Measurements from ENCODE around the gene TRMT112.
"Not testable (repeated sequence)": the region's sequence is repeated elsewhere in the genome, so short reads cannot be mapped to it uniquely, and the experiment has no call there.

The TRMT112 gene

GRCh38 chr11:64330888-64331287, 13.5 kb upstream of the TRMT112 start:
- no peaks in the 10 kb centered on the region for H3K9me3 ChIP-seq (ENCODE audit: control insufficient read depth, low read length)
- no peak overlapping the region for H3K4me3 ChIP-seq (ENCODE audit: insufficient read depth, low read depth, low read length)
- no peak overlapping the region for H3K27ac ChIP-seq (ENCODE audit: insufficient read depth, low read depth, low read length, poor library complexity, severe bottlenecking)
- no peaks in the 10 kb centered on the region for H3K27me3 ChIP-seq (ENCODE audit: control insufficient read depth, insufficient read depth, low read length, poor library complexity, severe bottlenecking)
- H3K4me1 ChIP-seq (ENCODE audit: control insufficient read depth, insufficient read depth, low read length) = no peaks in the 10 kb centered on the region
- 74 to 78% methylated on average over 11 of the region's 11 CpGs for WGBS, 2 experiments
- H3K36me3 ChIP-seq (ENCODE audit: control insufficient read depth, insufficient read depth, low read length) = no peaks in the 10 kb centered on the region

- Histone ChIP-seq H3K36me3 (ENCODE audit: control insufficient read depth, insufficient read depth, low read length) (no peaks in the 10 kb centered on the region), H3K9me3 (ENCODE audit: control insufficient read depth, low read length) (no peaks in the 10 kb centered on the region), H3K4me3 (ENCODE audit: insufficient read depth, low read depth, low read length) (no peak overlapping the region), H3K4me1 (ENCODE audit: control insufficient read depth, insufficient read depth, low read length) (no peaks in the 10 kb centered on the region), H3K27me3 (ENCODE audit: control insufficient read depth, insufficient read depth, low read length, poor library complexity, severe bottlenecking) (no peaks in the 10 kb centered on the region), H3K27ac (ENCODE audit: insufficient read depth, low read depth, low read length, poor library complexity, severe bottlenecking) (no peak overlapping the region)
- WGBS, 2 experiments = 88% methylated on average over 3 of the region's 3 CpGs
Measured at GRCh38 chr11:64327993-64328392, 10.6 kb upstream of the TRMT112 start.

- H3K4me1 ChIP-seq (ENCODE audit: control insufficient read depth, insufficient read depth, low read length) = no peaks in the 10 kb centered on the region
- H3K27me3 ChIP-seq (ENCODE audit: control insufficient read depth, insufficient read depth, low read length, poor library complexity, severe bottlenecking) = no peaks in the 10 kb centered on the region
- H3K4me3 ChIP-seq (ENCODE audit: insufficient read depth, low read depth, low read length) = no peak overlapping the region
- no peaks in the 10 kb centered on the region for H3K9me3 ChIP-seq (ENCODE audit: control insufficient read depth, low read length)
- no peak overlapping the region for H3K27ac ChIP-seq (ENCODE audit: insufficient read depth, low read depth, low read length, poor library complexity, severe bottlenecking)
- no peaks in the 10 kb centered on the region for H3K36me3 ChIP-seq (ENCODE audit: control insufficient read depth, insufficient read depth, low read length)
- WGBS, 2 experiments = 92 to 95% methylated on average over 2 of the region's 2 CpGs
Measured at GRCh38 chr11:64327375-64327774, 10.0 kb upstream of the TRMT112 start.

GRCh38 chr11:64324692-64325469, 7.5 kb upstream of the TRMT112 start:
- 83 to 90% methylated on average over 8 to 10 of the region's 11 CpGs for WGBS, 2 experiments
- Histone ChIP-seq H3K27me3 (ENCODE audit: control insufficient read depth, insufficient read depth, low read length, poor library complexity, severe bottlenecking) (no peaks in the 10 kb centered on the region), H3K36me3 (ENCODE audit: control insufficient read depth, insufficient read depth, low read length) (no peaks in the 10 kb centered on the region), H3K27ac (ENCODE audit: insufficient read depth, low read depth, low read length, poor library complexity, severe bottlenecking) (no peak overlapping the region), H3K9me3 (ENCODE audit: control insufficient read depth, low read length) (no peaks in the 10 kb centered on the region), H3K4me3 (ENCODE audit: insufficient read depth, low read depth, low read length) (no peak overlapping the region), H3K4me1 (ENCODE audit: control insufficient read depth, insufficient read depth, low read length) (no peaks in the 10 kb centered on the region)

GRCh38 chr11:64323984-64324383, 6.6 kb upstream of the TRMT112 start:
- H3K4me1 ChIP-seq (ENCODE audit: control insufficient read depth, insufficient read depth, low read length); H3K27ac ChIP-seq (ENCODE audit: insufficient read depth, low read depth, low read length, poor library complexity, severe bottlenecking); H3K9me3 ChIP-seq (ENCODE audit: control insufficient read depth, low read length); H3K36me3 ChIP-seq (ENCODE audit: control insufficient read depth, insufficient read depth, low read length); H3K27me3 ChIP-seq (ENCODE audit: control insufficient read depth, insufficient read depth, low read length, poor library complexity, severe bottlenecking); H3K4me3 ChIP-seq (ENCODE audit: insufficient read depth, low read depth, low read length): not testable (repeated sequence)
- WGBS, 2 experiments = 91% methylated on average over 4 of the region's 4 CpGs

- Histone ChIP-seq H3K36me3 (ENCODE audit: control insufficient read depth, insufficient read depth, low read length) (no peaks in the 10 kb centered on the region), H3K9me3 (ENCODE audit: control insufficient read depth, low read length) (no peaks in the 10 kb centered on the region), H3K27me3 (ENCODE audit: control insufficient read depth, insufficient read depth, low read length, poor library complexity, severe bottlenecking) (no peaks in the 10 kb centered on the region), H3K4me3 (ENCODE audit: insufficient read depth, low read depth, low read length) (no peak overlapping the region), H3K4me1 (ENCODE audit: control insufficient read depth, insufficient read depth, low read length) (peaks cover 5% of the 10 kb centered on the region), H3K27ac (ENCODE audit: insufficient read depth, low read depth, low read length, poor library complexity, severe bottlenecking) (no peak overlapping the region)
- 82 to 90% methylated on average over 5 of the region's 5 CpGs for WGBS, 2 experiments
Measured at GRCh38 chr11:64323373-64323772, 6.0 kb upstream of the TRMT112 start.

- 80 to 83% methylated on average over 7 of the region's 7 CpGs for WGBS, 2 experiments
- Histone ChIP-seq H3K36me3 (ENCODE audit: control insufficient read depth, insufficient read depth, low read length) (no peaks in the 10 kb centered on the region), H3K9me3 (ENCODE audit: control insufficient read depth, low read length) (no peaks in the 10 kb centered on the region), H3K4me3 (ENCODE audit: insufficient read depth, low read depth, low read length) (no peak overlapping the region), H3K4me1 (ENCODE audit: control insufficient read depth, insufficient read depth, low read length) (peaks cover 5% of the 10 kb centered on the region), H3K27ac (ENCODE audit: insufficient read depth, low read depth, low read length, poor library complexity, severe bottlenecking) (no peak overlapping the region), H3K27me3 (ENCODE audit: control insufficient read depth, insufficient read depth, low read length, poor library complexity, severe bottlenecking) (no peaks in the 10 kb centered on the region)
Measured at GRCh38 chr11:64322925-64323260, 5.5 kb upstream of the TRMT112 start.

GRCh38 chr11:64321533-64321932, 4.2 kb upstream of the TRMT112 start:
- no peaks in the 10 kb centered on the region for H3K36me3 ChIP-seq (ENCODE audit: control insufficient read depth, insufficient read depth, low read length)
- H3K9me3 ChIP-seq (ENCODE audit: control insufficient read depth, low read length) = no peaks in the 10 kb centered on the region
- H3K4me1 ChIP-seq (ENCODE audit: control insufficient read depth, insufficient read depth, low read length) = peaks cover 5% of the 10 kb centered on the region
- WGBS, 2 experiments = 96 to 97% methylated on average over 5 of the region's 5 CpGs
- H3K4me3 ChIP-seq (ENCODE audit: insufficient read depth, low read depth, low read length) = no peak overlapping the region
- no peak overlapping the region for H3K27ac ChIP-seq (ENCODE audit: insufficient read depth, low read depth, low read length, poor library complexity, severe bottlenecking)
- no peaks in the 10 kb centered on the region for H3K27me3 ChIP-seq (ENCODE audit: control insufficient read depth, insufficient read depth, low read length, poor library complexity, severe bottlenecking)

- Histone ChIP-seq H3K36me3 (ENCODE audit: control insufficient read depth, insufficient read depth, low read length) (no peaks in the 10 kb centered on the region), H3K9me3 (ENCODE audit: control insufficient read depth, low read length) (no peaks in the 10 kb centered on the region), H3K4me1 (ENCODE audit: control insufficient read depth, insufficient read depth, low read length) (peaks cover 8% of the 10 kb centered on the region), H3K27ac (ENCODE audit: insufficient read depth, low read depth, low read length, poor library complexity, severe bottlenecking) (no peak overlapping the region), H3K27me3 (ENCODE audit: control insufficient read depth, insufficient read depth, low read length, poor library complexity, severe bottlenecking) (no peaks in the 10 kb centered on the region), H3K4me3 (ENCODE audit: insufficient read depth, low read depth, low read length) (no peak overlapping the region)
- WGBS, 2 experiments = 94 to 97% methylated on average over 5 of the region's 5 CpGs
Measured at GRCh38 chr11:64321026-64321425, 3.7 kb upstream of the TRMT112 start.

GRCh38 chr11:64320556-64320955, 3.2 kb upstream of the TRMT112 start:
- H3K27ac ChIP-seq (ENCODE audit: insufficient read depth, low read depth, low read length, poor library complexity, severe bottlenecking) = no peak overlapping the region
- H3K27me3 ChIP-seq (ENCODE audit: control insufficient read depth, insufficient read depth, low read length, poor library complexity, severe bottlenecking) = no peaks in the 10 kb centered on the region
- no peaks in the 10 kb centered on the region for H3K36me3 ChIP-seq (ENCODE audit: control insufficient read depth, insufficient read depth, low read length)
- WGBS, 2 experiments = 94 to 98% methylated on average over 7 of the region's 7 CpGs
- H3K4me3 ChIP-seq (ENCODE audit: insufficient read depth, low read depth, low read length) = no peak overlapping the region
- H3K4me1 ChIP-seq (ENCODE audit: control insufficient read depth, insufficient read depth, low read length) = peaks cover 8% of the 10 kb centered on the region
- no peaks in the 10 kb centered on the region for H3K9me3 ChIP-seq (ENCODE audit: control insufficient read depth, low read length)

Measured in ectodermal cell (in vitro differentiated cells).